NCI-H446 treated with DMSO at 0.1 percent for 48 hours (cell line): Measurements from ENCODE around the gene ULBP1.
"Not testable (repeated sequence)": the region's sequence is repeated elsewhere in the genome, so short reads cannot be mapped to it uniquely, and the experiment has no call there.

Experiments
- DNase-seq: peaks from one replicate; lab custom pipeline; 2025; lab: John Stamatoyannopoulos, UW

The ULBP1 gene

DNA sequence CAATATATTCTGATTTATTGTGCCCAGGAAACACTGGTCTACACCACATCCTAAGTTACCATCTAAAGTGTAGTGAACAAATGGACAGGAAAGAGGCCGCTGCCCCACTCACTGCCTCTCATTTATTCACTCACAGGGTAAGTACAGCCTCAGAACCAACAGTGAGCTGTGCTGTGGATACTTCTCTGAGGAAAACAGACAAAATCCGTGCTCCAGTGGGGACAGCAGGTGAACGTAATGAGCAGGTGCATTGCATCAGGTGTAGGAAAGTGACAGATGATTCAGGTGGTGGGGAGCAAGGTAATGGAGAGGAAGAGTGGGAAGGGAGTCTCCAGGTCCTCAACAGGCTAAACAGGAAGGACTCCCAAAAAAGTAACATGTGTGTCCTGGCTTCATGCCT lies 30.3 kb upstream of the ULBP1 start:
- no peak for DNase-seq

DNA sequence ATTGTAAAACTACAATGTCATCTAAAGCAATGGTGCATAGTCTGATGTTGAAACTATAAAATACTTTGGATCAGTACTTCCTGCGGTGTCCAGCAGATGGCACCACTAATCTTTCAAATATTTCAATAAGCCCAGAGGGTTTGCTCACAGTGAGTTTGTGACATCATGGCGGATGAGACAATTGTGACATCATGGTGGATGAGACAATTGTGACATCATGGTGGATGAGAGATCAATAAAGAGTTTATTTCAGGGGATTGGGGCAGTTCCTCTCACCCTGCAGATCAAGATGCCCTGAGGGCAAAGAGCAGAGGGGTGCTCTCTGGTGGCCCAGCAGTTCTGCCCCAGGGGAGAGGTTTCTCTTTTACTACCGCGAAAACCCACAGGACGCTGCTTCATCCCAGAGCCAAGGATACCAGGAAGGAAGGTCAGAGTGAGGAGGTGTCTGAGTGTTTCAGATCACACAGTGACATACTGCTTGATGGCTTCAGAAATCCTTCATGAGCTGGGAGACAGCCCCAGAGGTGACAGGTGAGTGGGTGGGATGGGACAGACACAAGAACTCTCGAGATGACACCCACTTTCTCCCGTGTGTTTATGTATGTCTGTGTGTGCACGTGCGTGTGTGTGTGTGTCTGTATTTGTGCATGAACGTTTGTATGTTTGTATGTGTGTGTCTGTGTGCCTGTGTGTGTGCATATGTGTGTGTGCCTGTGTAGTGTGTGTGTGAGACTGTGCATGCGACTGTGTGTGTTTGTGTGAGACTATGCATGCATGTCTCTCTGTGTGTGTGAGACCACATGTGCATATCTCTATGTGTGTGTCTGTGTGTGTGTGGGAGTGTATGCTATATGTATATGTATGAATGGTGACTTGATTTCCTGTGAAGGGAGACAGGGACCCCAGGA lies 29.2 kb upstream of the ULBP1 start:
- DNase-seq: no peak

DNA sequence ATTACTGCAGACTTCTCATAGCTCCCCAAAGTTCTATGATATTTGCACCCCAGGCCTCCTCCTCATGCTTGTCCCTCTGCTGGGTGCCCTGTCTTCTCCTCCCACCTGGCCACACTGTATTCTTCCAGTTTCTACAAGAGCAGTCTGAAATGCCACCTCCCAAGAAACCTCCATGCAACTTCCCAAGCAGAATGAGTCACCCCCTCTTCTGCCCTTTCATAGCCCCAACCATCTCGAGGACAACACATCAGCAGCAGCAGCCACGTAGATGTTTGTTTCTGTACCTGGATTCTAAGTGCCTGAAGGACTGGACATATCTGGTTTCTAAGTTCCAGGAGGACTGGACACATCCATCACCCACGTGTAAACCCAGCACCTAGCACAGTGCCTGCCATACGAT lies 28.5 kb upstream of the ULBP1 start:
- DNase-seq: no peak

DNA sequence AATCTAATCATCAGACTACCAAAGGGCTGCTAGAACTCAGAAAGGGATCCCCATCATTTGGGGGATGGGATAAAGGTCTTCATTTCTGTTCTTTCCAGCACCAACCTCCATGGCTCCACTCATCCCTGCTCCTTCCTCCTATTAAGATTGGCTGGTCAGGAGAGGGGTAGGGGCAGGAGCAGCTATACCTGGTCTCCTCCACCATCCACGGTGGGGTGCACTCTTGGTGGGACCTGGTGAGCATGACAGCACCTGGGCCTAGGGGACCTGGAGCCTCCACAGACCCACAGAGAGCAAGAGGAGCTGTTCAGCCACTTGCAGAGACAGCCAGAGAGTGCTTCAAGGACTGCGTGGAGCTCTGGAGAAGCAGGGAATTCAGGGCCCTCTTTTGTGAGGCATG lies 28.1 kb upstream of the ULBP1 start:
- no peak for DNase-seq

DNA sequence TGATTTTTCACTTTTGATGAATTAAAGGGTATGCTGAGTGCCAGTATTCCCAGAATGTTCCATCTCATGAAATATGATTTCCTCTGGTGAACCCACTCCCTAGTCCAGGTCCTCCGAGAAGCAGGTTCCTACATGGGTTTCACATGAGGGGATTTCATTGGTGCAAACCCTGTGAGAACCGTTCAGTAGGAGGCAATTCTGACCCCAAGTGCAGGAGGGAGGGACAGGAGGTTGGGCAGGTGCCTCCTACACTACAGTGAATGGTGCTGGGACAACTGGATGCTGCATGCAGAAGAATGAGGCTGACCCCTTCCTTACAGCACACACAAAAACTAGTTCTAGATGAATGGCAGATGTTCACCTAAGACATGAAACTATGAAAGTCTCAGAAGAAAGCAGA lies 27.0 kb upstream of the ULBP1 start:
- DNase-seq: no peak

DNA sequence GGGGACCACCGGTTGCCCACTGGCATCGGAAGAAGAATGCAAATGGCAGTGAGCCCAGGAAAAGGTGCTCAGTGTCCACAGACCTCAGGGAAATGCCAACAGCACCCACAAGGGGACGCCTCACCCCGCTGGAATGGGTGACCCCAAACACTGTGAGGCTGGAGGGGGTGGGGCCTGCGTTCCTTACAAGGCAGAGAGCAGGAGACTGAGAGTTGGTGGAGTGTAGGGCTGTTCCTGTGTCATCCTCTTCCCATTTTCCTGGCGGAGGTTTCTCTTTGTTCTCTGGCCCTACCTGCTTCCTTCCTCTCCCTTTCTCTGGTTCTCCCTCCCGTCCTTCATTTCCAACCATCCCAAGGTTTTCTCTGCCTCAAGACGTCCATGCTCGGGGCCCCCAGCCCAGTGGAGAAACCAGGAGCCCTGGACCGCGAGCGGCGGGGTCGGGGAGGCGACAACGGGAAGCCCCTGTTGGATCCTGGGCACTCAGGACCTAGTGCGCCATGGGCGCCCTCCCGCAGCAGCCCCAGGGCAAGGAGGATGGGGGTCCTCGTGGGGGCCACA lies 25.7 kb upstream of the ULBP1 start:
- not testable (repeated sequence) for DNase-seq

DNA sequence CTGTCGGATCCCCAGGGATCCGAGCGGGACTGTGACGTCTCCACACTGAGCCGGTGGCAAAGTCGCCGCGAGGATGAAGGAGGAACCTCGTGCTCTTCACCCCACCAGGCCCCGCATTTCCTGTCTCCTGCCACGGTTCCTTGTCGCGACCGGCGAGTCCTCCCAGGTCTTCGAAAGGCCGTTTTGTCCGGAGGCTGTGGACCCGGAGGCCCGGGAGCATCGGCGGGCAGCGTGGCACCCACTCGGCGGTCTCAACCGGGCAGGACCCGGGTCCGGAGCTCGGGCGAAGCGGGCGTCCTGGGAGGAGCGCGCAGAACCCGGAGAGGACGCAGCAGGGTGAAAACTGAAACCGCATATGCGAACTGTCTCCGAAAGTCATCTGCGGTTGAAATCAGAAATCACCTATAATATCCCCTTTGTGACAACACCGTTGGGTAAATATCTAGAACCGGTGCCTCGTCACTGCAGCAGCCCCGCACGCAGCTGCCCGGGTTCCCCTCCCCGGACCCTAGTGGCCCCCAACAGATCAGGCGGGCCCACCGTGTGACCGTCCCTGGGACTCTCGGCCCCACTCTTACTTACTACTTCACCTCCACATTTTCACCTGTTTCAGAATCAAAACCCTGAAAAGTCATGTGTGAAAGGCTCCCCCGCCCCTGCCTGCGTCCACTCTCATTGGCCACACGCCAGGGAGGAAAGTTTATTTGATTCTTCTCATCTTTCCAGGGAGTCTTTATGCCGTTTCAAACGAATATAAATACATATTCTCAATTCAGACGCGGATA lies 25.0 kb upstream of the ULBP1 start:
- no peak for DNase-seq

DNA sequence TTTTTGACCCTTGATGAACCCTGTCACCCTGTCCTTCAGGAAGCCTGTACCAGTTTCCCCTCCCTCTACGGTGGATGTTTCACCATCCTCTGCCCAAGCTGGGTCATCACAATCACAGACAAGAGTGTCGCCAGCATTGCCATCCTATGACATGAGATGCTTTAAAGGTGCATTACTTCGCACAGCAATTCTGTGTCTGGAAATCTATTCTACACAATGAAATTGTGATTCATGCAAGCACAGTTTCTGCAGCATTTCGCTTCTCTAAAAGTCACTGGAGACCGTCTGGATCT lies 24.4 kb upstream of the ULBP1 start:
- no peak for DNase-seq

DNA sequence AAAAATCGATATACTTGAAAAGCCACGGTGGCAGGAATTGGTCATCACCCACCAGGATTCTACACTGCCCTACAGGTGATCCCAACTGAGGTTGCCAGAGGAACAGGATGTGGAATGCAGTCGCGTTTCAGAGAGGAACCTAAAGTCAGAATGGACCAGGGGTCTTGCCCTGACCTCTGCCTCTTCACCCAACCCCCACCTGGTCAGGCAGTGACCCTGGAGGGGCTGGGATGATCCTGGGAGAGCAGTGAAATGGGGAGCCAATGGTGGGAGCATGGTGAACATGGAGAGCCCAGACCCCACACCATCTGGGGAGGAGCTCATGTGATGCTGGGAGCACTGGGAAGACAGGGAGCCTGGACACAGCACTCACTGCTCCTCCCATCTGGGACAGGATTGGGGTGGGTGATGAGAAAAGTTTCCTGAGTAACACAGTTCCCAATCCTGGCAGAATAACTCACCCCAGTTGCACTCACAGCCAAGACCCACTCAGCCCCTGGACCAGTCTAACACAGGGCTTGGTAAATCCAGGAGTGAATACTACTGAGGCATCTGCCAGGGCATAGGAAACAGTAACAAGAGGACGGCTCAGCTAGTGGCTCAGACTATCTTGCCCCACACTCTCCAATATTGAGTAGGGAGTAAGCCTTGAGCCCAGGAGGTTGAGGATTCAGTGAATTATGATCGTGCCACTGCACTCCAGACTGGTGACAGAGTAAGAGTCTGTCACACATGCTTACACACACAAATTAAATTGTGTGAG lies 23.7 kb upstream of the ULBP1 start:
- no peak for DNase-seq

DNA sequence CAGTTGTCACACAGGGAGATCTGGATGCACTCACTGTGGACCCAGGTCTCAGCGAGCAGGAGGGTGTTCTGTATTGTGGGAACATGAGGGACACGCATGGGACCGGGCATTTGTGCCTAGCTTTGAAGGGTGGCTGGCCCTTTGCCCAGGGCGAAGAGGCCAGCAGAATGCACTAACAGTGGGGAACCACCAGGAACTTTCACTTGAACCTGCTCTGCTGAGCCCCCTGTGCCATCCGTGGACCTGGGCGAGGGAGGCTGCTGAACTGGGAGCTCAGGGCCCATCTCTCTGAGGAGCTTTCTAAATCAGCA lies 23.1 kb upstream of the ULBP1 start:
- DNase-seq: no peak

DNA sequence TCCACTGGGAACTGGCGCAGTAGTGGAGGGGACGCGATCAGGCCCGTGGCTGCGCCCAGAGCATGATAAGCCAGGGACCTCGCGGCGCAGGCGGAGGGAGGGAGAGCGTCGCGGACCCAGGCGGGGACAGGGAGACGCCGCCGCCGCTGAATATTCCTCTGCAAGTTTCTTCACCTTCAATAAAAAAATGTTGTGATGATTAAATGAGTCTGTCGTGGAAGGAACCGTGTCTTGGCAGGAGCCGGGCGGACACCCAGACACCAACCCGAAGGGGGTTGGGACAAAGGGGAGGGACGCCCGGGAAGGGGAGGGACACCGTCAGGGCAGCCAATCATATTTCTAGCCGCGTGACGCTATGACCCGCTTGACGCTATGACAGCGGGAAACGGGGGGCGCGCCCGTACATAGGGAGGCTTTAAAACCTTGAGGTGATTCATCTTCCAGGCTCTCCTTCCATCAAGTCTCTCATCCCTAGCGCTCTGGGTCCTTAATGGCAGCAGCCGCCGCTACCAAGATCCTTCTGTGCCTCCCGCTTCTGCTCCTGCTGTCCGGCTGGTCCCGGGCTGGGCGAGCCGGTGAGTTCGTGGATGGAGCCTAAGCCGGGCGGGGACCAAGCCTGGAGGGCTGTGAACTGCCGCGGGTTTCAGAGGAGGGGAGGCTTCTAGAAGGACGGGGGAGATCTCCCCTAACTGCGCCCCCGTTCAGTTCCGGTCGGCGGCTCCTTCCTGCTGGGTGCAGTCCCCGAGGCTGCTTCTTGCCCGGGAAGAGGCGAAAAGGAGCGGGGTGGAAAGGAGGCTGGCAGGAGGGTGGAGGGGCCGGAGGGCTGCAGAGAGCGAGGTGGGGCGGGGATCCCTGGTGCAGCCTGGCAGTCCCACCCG lies 21.9 kb upstream of the ULBP1 start, which contains the start of gene ULBP2:
Gene ULBP2, plus strand, starts transcription at position 432 of the 878 bp plus-strand sequence. Its CDS starts 59 bp downstream, at position 491.
- peak; percentile 60 for DNase-seq

DNA sequence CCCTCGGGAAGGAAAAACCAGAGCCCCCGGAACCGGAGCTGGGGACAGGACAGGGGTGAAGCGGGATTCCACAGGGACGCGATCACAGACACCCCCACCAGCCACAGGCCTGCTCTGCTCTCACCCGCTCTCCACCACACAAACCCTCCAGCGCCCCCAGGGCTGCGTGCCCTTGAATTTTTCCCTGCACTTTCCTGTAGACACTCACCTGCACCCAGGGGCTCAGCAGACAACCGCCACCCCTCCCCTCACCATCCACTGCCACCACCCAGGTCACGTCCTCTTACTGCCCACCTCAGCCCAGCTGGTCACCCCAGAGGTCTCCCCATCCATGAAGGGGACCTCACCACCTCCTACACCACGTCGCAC lies 21.3 kb upstream of the ULBP1 start:
- no peak for DNase-seq

DNA sequence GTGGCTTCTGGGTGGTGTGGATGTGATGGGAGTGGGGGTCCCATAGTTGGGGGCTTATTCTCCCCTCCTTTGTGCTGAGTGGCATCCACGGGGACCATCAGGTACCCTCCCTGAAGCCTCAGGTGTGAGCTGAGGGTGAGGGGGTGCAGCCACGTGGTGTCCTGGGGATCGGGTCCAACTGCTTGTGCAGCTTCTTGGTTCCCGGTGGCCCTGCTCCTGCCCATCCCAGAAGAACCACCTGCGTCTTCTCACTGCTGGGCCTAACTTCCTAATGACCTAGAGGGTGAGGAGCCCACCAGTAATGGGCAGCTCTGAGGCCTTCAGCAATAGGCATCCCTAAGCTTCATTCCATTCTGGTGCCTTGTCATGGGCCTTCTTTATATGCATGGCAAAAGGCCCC lies 20.4 kb upstream of the ULBP1 start:
- DNase-seq: not testable (repeated sequence)

DNA sequence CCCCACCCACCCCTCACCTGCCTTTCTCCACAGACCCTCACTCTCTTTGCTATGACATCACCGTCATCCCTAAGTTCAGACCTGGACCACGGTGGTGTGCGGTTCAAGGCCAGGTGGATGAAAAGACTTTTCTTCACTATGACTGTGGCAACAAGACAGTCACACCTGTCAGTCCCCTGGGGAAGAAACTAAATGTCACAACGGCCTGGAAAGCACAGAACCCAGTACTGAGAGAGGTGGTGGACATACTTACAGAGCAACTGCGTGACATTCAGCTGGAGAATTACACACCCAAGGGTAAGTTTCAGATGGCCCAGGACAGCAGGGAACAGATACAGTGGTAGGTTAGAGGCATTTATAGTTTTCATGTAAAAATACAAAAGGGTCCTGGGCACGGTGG lies 18.5 kb upstream of the ULBP1 start:
- not testable (repeated sequence) for DNase-seq

DNA sequence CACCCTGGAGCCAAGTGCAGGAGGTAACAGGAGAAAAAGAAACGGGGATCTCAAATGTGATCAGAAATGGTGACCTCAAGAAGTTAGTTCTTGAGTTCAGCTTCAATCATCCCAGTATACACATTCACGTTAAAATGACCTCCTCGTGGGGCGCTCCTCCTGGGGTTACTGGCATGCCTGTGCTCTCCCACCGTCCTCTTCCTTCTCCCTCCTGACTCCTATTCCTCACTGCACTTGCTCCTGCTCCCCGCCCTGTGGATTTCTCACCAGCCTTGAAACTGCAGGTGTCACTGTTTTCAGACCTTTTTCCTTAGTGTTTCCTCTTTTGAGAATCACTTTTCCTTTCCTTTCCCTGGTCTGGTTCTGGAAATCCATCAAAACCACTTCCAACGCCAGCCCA lies 17.1 kb upstream of the ULBP1 start:
- DNase-seq: not testable (repeated sequence)

DNA sequence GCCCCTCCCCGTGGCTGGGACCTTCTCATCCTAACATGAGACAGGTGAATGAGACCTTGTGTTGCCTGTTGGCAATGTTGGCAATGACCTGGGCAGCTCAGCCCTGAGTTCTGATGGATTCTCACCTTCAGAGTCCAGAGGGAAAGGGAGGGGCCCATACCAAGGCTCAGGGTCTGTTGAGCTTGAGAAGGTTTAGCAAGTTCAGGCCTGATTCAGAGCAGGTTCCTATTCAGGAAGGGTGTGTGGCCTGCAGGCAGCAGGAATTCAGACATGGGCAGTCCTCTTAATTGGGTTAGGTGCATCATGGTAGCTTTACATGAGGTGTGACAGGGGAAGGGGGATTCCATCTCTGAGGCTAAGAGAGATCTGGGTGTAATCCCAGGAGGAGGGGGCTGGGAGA lies 16.2 kb upstream of the ULBP1 start:
- DNase-seq: not testable (repeated sequence)

DNA sequence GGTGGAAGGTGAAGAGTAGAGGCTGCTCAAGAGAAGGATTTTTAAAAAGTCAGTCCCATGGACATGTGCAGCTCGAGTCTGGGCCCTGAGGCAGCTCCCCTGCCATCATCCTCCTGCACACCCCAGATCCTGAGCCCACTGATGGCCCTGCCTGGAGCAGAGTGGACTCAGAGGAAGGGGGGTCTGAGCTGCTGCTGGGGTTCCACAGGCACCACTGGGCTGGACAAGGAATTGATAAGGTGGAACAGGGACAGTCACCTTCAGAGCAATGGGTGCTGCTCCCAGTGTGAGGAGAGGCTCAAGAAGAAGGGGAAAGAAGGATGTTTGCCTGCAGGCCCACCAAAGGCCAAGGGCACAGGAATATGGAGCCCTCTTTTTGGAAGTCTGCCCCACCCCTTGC lies 15.7 kb upstream of the ULBP1 start:
- DNase-seq: no peak

DNA sequence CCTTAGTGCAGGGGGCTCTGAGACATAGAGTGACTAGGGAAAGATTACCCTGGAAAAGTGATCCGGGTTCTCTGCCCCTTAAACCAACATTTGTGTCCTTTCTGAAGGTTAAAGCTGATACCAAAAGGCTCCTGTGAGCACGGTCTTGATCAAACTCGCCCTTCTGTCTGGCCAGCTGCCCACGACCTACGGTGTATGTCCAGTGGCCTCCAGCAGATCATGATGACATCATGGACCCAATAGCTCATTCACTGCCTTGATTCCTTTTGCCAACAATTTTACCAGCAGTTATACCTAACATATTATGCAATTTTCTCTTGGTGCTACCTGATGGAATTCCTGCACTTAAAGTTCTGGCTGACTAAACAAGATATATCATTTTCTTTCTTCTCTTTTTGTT lies 15.1 kb upstream of the ULBP1 start:
- DNase-seq: no peak

DNA sequence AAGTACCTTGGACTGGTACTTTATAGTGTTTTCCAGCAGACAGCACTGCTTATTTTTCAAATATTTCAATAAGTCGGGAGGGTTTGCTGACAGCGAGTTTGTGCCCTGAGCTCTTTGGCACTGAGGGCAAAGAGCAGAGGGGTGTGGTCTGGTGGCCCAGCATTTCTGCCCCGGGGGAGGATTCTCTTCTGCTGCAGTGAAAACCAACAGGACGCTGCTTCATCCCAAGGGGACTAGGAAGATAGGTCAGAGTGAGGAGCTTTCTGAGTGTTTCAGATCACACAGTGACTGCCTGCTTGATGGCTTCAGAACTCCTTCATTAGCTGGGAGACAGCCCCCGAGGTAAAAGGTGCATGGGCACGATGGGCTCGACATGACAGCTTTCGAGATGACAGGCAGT lies 13.3 kb upstream of the ULBP1 start:
- DNase-seq: no peak

DNA sequence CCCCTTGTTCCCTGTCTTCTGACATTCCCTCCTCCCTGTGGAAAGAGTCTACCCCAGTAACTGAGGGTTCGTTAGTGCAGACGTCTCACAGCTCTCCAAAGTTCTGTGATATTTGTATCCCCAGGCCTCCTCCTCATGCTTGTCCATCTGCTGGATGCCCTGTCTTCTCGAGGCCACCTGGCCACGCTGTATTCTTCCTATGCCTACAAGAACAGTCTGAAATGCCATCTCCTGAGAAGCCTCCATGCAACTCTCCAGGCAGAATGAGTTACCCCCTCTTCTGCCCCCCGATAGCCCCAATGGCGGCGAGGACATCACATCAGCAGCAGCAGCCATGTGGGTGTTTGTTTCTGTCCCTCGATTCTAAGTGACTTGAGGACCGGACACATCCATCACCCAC lies 12.6 kb upstream of the ULBP1 start:
- no peak for DNase-seq

DNA sequence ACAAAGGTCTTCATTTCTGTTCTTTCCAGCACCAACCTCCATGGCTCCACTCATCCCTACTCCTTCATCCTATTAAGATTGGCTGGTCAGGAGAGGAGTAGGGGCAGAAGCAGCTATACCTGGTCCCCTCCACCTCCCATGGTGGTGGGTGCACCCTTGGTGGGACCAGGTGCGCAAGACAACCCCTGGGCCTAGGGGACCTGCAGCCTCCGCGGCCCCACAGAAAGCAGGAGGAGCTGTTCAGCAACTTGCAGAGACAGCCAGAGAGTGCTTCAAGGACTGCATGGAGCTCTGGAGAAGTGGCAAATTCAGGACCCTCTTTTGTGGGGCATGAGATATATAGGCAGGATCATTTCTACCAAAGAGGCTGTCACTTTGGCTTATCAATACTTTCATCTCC lies 12.1 kb upstream of the ULBP1 start:
- no peak for DNase-seq

DNA sequence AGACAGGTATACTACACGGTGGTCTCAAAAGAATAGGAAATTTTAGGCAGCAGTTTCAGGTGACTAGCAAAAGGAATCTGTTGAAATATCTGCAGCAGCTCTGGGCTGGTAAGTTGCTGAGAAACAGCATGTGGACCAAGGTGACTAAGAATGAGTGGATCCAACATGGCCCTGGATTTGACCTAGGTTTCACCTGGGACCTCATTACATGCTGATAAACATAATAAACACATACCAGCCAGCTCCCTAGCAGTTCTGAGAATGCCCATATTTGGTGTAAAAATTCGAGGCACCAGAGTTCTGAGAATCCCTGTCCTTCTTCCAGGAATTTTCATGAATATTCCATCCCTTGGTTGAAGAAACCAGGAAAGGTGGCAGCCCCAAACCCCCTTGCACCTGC lies 10.4 kb upstream of the ULBP1 start:
- not testable (repeated sequence) for DNase-seq
